ENCODE results near the gene CERS1.

GRCh38 chr19:18920400-18920799, 24.4 kb upstream of the CERS1 start:
- TF ChIP-seq POLR2A (IDR thresholded peaks at IDR 0.05; ENCODE audit: low read depth, low read length) (no peak), TAF1 (IDR thresholded peaks at IDR 0.05; ENCODE audit: low read depth, low read length) (no peak), PAX5 (IDR thresholded peaks at IDR 0.05; ENCODE audit: insufficient read depth, low read length, severe bottlenecking) (no peak), POLR2AphosphoS5 (IDR thresholded peaks at IDR 0.05; ENCODE audit: low read depth, low read length) (no peak)
